Panc1 (cell line): ENCODE results near the gene TST. TPM values are rescaled to one million over a fixed set of nuclear protein-coding genes. Genes with fewer than 3 reads are reported as not detected.

Experiments used
- ATAC-seq: fragments of 200-7000 bp; cut with Tn5 transposase; 2 replicates; pipeline ENCODE4 v1.9.1; 2020; ENCODE audit warnings: mild to moderate bottlenecking, moderate library complexity
- BruUV-seq: library from RNA; stranded (reverse); fragments of 400-500 nt; replicated peaks from 2 replicates; lab custom pipeline; 2021; lab: Mats Ljungman, UMichigan
- CTCF ChIA-PET: fragments of 300-600 bp; sonication (Branson Sonifier 250); formaldehyde crosslinking; loops from one replicate; lab custom pipeline; 2022; ENCODE audit warnings: antibody characterized with exemption; lab: Charles Lee
- POLR2A ChIA-PET: fragments of 300-600 bp; sonication (Branson Sonifier 250); formaldehyde crosslinking; loops from one replicate; lab custom pipeline; 2022; ENCODE audit warnings: antibody characterized with exemption; lab: Charles Lee
- DNase-seq: peaks from one replicate; pipeline ENCODE4 v3.0.0-alpha.2; 2010; ENCODE audit warnings: low read depth, low spot score
- H3K27ac ChIP-seq: 2 replicates; pipeline ENCODE4 v1.5.1; 2011; ENCODE audit warnings: mild to moderate bottlenecking, low read length, inconsistent platforms
- H3K27me3 ChIP-seq: fragments of 200-500 bp; sonication (Bioruptor generic); 2 replicates; pipeline ENCODE4 v1.6.0; 2014; ENCODE audit warnings: low read length, inconsistent platforms; ENCODE audit not compliant: control insufficient read depth, insufficient read depth
- H3K36me3 ChIP-seq: fragments of 200-500 bp; sonication (Bioruptor generic); 2 replicates; pipeline ENCODE4 v1.5.1; 2014; ENCODE audit warnings: inconsistent platforms, mild to moderate bottlenecking, low read length, moderate library complexity; ENCODE audit not compliant: control insufficient read depth, insufficient read depth
- H3K4me1 ChIP-seq: 2 replicates; pipeline ENCODE4 v1.5.1; 2011; ENCODE audit warnings: inconsistent platforms, mild to moderate bottlenecking, low read length, moderate library complexity; ENCODE audit not compliant: control insufficient read depth, insufficient read depth
- H3K4me3 ChIP-seq, 2 experiments: 2 replicates each; pipeline ENCODE4 v1.5.1; 2011 to 2012; ENCODE audit warnings: low read depth in 2 of 2, low read length in 2 of 2, mild to moderate bottlenecking in 2 of 2, inconsistent platforms in 1 of 2, moderate library complexity in 1 of 2
- H3K9me3 ChIP-seq: fragments of 200-500 bp; sonication (Bioruptor generic); 2 replicates; pipeline ENCODE4 v1.5.1; 2014; ENCODE audit warnings: low read depth, mild to moderate bottlenecking, inconsistent platforms, low read length, moderate library complexity; ENCODE audit not compliant: control insufficient read depth, insufficient read depth
- CTCF ChIP-seq: fragments of 450-650 bp; IDR thresholded peaks from 2 replicates; pipeline ENCODE4 v1.5.1; 2017; ENCODE audit warnings: mild to moderate bottlenecking
- POLR2AphosphoS5 ChIP-seq: IDR thresholded peaks from 2 replicates; pipeline ENCODE4 v1.6.1; 2012; ENCODE audit warnings: mild to moderate bottlenecking, low read depth, low read length, moderate library complexity
- SIN3A ChIP-seq: IDR thresholded peaks from 2 replicates; pipeline ENCODE4 v1.6.1; 2012; ENCODE audit warnings: low read depth, mild to moderate bottlenecking, low read length, moderate library complexity, borderline replicate concordance; ENCODE audit not compliant: insufficient read depth
- TCF7L2 ChIP-seq: IDR thresholded peaks from 2 replicates; pipeline ENCODE4 v1.6.1; 2011; ENCODE audit warnings: mild to moderate bottlenecking, low read depth, low read length, inconsistent platforms
- in situ Hi-C: cut with HindIII; loops from 2 replicates; pipeline ENCODE4 v1.10.0; 2016; ENCODE audit warnings: low sequenced_read_pairs, low pct_unique_long_range_greater_than_20kb
- intact Hi-C: fragments of 100-400 bp; cut with micrococcal nuclease; formaldehyde crosslinking; loops from one replicate; pipeline ENCODE4 v1.10.0; 2022; ENCODE audit not compliant: unreplicated experiment
- total RNA-seq: library from RNA; stranded (reverse); gene quantifications from one replicate; pipeline ENCODE4 v1.2.1, GENCODE V29; 2021; ENCODE audit not compliant: unreplicated experiment
- TF ChIP-seq, protein P1 (sequence below), 2 experiments: IDR thresholded peaks; 2 replicates each; pipeline ENCODE4 v1.6.1; 2011 to 2012; ENCODE audit warnings: low read depth in 2 of 2, control low read depth in 1 of 2, low read length in 1 of 2, mild to moderate bottlenecking in 1 of 2, moderate library complexity in 1 of 2; ENCODE audit not compliant: insufficient read depth in 1 of 2

Gene TST
- total RNA-seq, 1 experiment from 2014 or later = 15.9 TPM

- ChIA-PET CTCF (no interaction called here), POLR2A (no interaction called here)
- DNase-seq (no peak), ATAC-seq (no peak)
- Histone ChIP-seq H3K9me3 (no peaks in the 10 kb centered on the region), H3K27me3 (no peaks in the 10 kb centered on the region), H3K4me1 (0 out of 2 replicates have a peak, but pooled peaks cover 2% of the 10 kb centered on the region), H3K36me3 (no peaks in the 10 kb centered on the region), H3K27ac (no peak overlapping the region), H3K4me3 (no peak overlapping the region)
- no TSS peak for BruUV-seq
- no peak for TF ChIP-seq CTCF
- no peak for TF ChIP-seq TCF7L2
- TF ChIP-seq, protein P1, sequence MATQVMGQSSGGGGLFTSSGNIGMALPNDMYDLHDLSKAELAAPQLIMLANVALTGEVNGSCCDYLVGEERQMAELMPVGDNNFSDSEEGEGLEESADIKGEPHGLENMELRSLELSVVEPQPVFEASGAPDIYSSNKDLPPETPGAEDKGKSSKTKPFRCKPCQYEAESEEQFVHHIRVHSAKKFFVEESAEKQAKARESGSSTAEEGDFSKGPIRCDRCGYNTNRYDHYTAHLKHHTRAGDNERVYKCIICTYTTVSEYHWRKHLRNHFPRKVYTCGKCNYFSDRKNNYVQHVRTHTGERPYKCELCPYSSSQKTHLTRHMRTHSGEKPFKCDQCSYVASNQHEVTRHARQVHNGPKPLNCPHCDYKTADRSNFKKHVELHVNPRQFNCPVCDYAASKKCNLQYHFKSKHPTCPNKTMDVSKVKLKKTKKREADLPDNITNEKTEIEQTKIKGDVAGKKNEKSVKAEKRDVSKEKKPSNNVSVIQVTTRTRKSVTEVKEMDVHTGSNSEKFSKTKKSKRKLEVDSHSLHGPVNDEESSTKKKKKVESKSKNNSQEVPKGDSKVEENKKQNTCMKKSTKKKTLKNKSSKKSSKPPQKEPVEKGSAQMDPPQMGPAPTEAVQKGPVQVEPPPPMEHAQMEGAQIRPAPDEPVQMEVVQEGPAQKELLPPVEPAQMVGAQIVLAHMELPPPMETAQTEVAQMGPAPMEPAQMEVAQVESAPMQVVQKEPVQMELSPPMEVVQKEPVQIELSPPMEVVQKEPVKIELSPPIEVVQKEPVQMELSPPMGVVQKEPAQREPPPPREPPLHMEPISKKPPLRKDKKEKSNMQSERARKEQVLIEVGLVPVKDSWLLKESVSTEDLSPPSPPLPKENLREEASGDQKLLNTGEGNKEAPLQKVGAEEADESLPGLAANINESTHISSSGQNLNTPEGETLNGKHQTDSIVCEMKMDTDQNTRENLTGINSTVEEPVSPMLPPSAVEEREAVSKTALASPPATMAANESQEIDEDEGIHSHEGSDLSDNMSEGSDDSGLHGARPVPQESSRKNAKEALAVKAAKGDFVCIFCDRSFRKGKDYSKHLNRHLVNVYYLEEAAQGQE (IDR thresholded peaks at IDR 0.05; ENCODE audit: insufficient read depth in 1 of 2, low read depth in 2 of 2, low read length in 1 of 2) = no peak
- no peak for TF ChIP-seq SIN3A
- no peak for TF ChIP-seq POLR2AphosphoS5
- intact Hi-C loops (no loop called here), in situ Hi-C loops (no loop called here)
These were observed 5.3 kb upstream of the TST start for GRCh38 chr22:37024339-37025157.

- POLR2A ChIA-PET = no interaction called here
- intact Hi-C loops = no loop called here
- no peak overlapping the region for H3K4me3 ChIP-seq
These were observed 4.6 kb upstream of the TST start for GRCh38 chr22:37023743-37024338.

More at GRCh38 chr22:37023743-37024338, 4.6 kb upstream of the TST start:
- Histone ChIP-seq H3K36me3 (no peaks in the 10 kb centered on the region), H3K9me3 (no peaks in the 10 kb centered on the region), H3K27ac (no peak overlapping the region), H3K27me3 (no peaks in the 10 kb centered on the region), H3K4me1 (0 out of 2 replicates have a peak, but pooled peaks cover 2% of the 10 kb centered on the region)
- in situ Hi-C loops = no loop called here
- DNase-seq = no peak
- no TSS peak for BruUV-seq
- no peak for ATAC-seq
- no peak for TF ChIP-seq TCF7L2
- TF ChIP-seq SIN3A = no peak
- TF ChIP-seq POLR2AphosphoS5 = no peak
- TF ChIP-seq CTCF = no peak
- TF ChIP-seq, protein P1 (IDR thresholded peaks at IDR 0.05; ENCODE audit: insufficient read depth in 1 of 2, low read depth in 2 of 2, low read length in 1 of 2) = no peak
- CTCF ChIA-PET = no interaction called here
